ENCODE measurements around the gene SLC8A1.

The SLC8A1 gene

DNA sequence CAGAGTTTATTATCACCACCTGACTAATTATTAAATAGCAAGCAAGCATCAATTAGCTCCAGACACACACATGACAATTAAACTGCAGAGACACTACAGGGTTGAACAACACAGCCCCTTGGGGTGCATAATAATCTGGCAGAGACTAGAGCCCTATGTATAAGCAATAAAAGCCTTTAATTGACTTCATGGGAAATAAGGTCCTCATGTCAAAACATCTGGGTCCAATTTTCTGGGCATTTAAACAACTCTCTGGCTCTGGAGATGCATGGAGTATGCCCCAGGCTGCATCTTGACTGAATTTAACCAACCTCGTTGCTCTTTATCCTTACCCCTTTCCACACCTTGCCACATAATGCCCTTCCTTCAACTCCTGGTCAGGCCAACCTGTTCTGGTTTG, 402.1 kb downstream of the SLC8A1 start:
- no peak for DNase-seq

DNA sequence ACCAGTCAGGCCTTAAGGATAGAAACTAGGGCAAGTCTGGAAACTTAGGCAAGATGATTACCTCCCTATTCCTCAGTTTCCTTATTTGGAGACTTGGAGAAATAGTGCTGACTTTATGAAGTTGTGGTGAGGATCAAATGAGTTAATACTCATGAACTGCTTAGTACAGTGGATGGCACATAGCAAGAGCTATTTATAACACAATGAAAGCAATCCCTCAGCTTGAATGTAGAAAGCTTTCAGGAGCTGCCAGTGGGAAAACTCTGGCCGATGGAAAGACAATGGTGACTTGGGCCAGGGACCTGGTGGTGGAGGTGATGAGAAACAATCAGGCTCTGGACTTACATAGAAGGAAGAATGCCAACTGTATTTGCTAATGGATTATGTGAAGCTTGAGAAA, 403.4 kb downstream of the SLC8A1 start:
- no peak for DNase-seq

DNA sequence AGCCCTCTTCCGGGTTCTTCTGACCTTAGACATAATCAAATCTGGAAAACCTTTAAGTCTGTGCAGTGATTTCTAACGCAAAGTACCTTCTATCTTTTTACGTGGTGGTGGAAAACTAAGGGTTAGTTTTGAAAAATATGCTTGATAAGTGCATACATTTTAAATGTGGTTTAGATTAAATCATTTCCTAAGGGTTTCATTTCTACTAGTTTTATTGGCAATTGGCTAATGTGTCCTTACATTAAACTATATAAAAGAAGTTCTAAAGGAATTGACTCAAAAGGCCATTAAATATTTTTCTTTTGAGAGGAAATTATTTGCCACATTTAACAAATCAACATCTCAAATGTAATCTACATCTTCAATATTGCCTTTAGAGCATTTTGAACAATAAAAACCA, 404.5 kb downstream of the SLC8A1 start:
- DNase-seq = no peak

Data from hypothalamus (tissue), 51 donors.